Stimulated activated CD4-positive, alpha-beta T cell treated with anti-CD3 and anti-CD28 coated beads, Interleukin-1b, Interleukin-23, amount 100 ng/mL, for 1 hour (primary cell): ENCODE data around the gene RPH3AL.
"Not testable (repeated sequence)": the region's sequence is repeated elsewhere in the genome, so short reads cannot be mapped to it uniquely, and the experiment has no call there.

ENCODE experiments used
- DNase-seq, 2 donors: peaks; one replicate each; pipeline ENCODE4 v3.0.0-alpha.2; 2020; ENCODE audit warnings: low read depth in 2 of 2

The RPH3AL gene

GRCh38 chr17:226108-227077 lies 126.2 kb downstream of the RPH3AL start:
- DNase-seq, result no peak

GRCh38 chr17:225551-225950 lies 127.1 kb downstream of the RPH3AL start:
- DNase-seq, result no peak

DNA sequence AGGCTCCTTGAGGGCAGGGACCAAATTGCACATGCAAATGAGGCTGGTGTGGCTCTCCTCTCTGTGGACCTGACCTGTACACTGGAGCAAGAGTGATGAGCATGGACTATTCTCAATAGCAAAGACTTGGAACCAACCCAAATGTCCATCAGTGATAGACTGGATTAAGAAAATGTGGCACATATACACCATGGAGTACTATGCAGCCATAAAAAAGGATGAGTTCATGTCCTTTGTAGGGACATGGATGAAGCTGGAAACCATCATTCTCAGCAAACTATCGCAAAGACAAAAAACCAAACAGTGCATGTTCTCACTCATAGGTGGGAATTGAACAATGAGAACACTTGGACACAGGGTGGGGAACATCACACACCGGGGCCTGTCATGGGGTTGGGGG lies 128.0 kb downstream of the RPH3AL start:
- DNase-seq, result not testable (repeated sequence)

GRCh38 chr17:223723-224471 lies 128.7 kb downstream of the RPH3AL start:
- no peak for DNase-seq

GRCh38 chr17:222172-222571 lies 130.4 kb downstream of the RPH3AL start:
- DNase-seq, result no peak

DNA sequence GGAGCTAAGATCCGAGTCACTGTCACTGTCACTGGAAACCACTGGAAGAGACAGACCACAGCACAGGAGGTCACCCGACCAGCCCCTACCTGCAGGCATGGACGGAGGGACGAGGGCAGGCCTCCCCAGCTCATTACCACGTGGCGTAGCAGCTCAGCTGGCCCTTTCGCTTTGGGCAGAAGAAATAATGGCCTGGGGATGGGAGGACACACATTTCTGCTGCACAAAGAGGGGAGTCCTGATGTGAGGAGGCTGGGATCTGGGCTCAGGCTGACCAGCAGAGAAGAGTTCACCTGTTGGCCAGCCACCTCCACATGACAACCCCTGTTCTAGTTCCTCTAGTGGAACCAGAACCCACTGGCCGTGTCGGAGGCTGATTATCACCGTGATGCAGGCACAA lies 132.9 kb downstream of the RPH3AL start:
- DNase-seq, result no peak

DNA sequence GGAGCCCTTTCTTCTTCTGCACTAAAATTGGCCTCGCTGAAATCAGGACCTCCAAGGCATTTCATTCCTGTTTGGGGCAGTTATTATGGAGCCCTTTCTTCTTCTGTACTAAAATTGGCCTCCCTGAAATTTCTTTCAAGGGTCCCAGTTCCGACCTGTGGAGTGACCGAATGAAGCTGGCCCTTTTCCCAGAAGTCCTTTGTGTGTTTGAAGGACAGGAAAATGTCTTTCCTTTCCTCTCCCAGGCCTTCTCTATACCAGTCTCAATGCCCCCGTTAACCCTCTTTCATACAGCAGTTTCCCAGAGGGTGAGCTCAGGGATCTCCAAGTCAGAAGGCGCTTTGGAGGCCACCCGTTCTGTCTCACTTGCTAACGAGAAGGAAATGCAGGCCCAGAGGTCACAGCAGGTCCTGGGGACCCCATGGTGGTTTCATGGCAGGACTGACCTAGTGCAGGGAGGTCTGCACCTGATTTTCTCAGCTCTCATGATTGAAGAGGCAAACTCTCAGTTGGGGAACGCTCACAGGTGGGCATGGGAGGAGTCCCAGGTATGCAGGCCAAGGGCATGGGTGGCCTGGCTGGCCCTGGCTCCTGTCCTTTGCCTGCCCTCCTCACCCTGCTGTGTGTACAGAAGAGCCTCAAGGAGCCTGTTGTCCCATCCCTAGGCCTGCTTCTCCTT lies 134.0 kb downstream of the RPH3AL start:
- no peak for DNase-seq

DNA sequence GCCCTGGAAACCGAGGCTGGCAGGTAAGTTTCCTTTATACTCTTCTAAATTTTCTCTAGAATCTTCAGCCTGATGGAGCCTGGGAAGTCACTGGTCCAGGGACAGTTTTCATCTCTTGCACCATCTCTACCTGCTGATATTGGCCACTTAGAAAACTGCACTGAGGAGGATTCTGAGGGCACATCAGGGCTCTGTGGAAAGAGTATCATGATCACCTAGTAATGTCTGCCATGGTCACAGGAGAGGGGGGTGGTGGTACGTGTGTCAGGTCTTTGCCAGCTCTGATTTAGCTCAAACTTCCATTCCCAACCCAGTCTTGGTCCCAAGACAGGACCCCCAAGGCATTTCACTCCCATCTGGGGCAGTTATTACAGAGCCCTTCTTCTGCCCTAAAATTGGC lies 136.0 kb downstream of the RPH3AL start:
- DNase-seq, result no peak

- not testable (repeated sequence) for DNase-seq
Measured at GRCh38 chr17:215563-216478, 136.8 kb downstream of the RPH3AL start.

GRCh38 chr17:214881-215331 lies 137.7 kb downstream of the RPH3AL start:
- DNase-seq, result no peak

DNA sequence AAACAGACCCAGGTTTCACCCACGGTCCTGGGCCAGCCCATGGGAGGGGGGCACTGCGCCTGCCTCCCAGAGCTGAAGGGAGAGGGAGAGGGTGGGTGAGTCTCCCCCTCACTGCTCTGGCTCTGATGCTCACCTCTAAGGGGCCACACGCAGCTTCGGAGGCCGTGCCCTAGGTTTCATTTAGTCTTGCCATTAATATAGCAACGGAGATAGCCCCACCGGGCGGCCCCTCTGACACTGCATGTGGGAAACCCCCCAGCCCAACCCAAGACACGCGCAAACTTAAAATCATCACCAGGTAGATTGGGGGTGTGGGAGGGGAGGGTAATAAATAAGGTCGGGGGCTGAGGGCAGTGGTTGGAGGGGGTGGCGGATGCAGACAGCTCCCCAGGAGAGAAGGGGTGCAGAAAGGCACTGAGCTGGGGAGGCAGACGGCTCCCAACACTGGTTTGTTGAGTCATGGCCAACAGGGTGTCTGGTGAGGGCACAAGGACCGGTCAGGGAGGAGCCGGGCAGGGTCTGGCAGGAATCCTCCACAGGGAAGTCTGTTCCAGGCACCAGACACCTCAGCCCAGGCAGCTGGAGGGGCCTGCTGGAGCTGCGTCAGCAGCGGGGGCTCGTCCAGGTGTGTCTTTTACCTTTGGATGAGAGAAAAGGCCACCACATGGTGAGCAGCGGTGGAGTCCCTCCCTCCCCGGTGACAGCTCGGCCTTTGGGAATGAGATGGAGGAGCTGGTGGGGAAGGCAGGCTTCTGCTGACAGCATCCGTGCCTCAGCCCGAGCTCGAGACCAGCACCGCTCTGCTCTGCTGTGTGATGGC lies 139.1 kb downstream of the RPH3AL start:
- DNase-seq, result no peak

- no peak for DNase-seq
Measured at GRCh38 chr17:210402-210801, 142.2 kb downstream of the RPH3AL start.

DNA sequence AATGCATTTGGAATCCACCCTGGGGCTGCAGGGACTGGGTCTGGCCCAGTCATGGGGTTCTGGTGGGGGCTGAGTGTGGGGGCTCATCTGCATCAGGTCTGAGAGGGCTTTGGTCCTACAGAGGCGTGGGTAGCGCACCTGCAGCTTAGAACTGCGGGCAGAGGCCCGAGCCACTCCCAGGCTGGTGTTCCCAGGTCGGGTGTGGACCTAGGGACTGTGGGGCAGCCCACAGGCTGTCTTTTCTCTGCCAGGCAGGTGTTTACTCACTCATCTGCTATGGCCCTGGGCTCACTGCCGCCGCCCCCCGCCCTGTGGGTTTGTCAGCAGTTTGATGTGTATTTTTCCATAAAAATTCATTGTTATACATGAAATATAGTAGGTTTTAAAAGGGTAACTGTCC lies 144.2 kb downstream of the RPH3AL start:
- no peak for DNase-seq

DNA sequence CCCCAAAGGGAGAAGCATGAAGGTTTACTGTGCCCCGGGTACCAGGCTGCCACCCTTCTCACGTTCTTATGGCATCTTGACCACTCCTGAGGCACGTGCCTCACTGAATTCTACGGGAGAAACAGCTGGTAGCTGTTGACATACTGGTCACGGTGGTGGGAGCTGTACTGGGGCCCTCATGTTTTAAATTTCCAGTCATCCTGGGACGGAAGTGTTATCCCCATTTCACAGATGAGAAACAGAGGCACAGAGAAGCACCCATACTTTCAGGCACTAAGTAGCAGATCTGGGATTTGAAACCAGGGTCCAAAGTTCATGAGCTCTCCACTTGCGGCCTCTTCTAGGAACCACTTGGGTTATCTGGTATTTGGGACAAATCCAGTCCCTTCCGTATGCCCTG lies 144.8 kb downstream of the RPH3AL start:
- no peak for DNase-seq

DNA sequence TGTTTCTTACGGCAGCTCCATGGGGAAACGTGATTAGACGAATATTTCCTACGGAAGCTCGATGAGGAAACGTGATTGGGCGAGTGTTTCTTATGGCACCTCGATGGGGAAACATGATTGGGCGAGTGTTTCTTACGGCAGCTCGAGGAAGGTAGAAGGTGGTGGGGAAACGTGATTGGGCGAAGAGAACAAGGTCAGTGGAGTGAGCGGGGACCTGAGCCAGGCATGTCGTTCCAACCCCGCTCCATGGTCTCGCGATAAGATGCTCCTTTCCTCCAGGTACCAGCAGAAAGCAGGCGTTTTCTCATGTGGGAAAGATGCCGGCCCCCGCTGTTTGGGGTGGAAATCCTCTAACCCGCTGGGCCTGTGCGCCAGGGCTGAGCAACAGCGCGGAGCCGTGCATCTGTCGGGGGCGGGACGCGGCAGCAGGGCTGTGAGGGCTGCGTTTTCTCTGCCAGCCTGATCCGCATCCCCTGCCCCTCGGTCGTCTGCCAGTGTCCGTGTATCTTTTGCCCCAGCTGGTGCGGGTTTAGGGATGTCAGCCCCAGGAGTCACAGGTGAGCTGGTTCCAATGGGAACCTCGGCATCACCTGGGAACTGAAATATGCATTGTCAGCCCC lies 145.6 kb downstream of the RPH3AL start:
- no peak for DNase-seq

DNA sequence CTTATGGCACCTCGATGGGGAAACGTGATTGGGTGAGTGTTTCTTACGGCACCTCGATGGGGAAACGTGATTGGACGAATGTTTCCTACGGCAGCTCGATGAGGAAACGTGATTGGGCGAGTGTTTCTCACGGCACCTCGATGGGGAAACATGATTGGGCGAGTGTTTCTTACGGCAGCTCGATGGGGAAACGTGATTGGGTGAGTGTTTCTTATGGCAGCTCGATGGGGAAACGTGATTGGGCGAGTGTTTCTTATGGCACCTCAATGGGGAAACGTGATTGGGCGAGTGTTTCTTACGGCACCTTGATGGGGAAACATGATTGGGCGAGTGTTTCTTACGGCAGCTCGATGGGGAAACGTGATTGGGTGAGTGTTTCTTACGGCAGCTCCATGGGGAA lies 146.1 kb downstream of the RPH3AL start:
- DNase-seq, result not testable (repeated sequence)

GRCh38 chr17:205817-206216 lies 146.8 kb downstream of the RPH3AL start:
- no peak for DNase-seq

- no peak for DNase-seq
Measured at GRCh38 chr17:205148-205669, 147.4 kb downstream of the RPH3AL start.

DNA sequence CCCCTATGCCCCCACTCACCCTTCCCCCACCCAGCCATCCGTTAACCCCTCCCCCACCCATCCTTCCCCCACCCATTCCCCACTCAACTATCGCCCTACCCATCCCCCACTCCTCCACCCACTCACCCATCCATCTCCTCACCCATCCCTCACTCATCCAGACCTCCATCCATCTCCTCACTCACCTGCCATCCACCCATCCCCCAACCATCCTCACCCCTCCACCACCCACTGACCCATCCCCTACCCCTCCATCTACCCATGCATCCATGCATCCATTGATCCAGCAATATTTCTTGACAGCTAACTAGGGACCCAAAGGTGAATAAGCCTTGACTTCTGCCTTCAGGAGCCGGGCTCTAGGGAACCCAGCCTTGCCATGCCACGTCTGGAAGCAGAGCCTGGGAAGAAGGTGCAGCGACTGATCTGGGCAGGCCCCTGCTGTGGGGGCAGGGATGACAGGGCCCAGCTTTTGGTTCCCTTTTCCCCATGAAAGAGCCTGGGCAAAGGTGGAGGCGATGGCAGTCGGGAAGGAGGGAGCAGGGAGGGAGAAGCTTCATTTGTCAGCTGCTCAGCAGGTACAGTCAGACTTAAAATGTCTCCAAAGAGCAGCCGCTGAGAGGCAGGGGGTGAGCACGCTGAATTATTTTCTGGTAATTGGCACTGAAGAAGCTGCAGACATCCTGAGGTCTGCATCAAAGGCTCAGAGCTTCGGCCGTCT lies 148.0 kb downstream of the RPH3AL start:
- no peak for DNase-seq
